GM12872 (cell line): ENCODE data around the gene IL36B.

ENCODE experiments used
- TF ChIP-seq, protein P1 (sequence below): IDR thresholded peaks from 3 replicates; pipeline ENCODE4 v1.5.1; 2011; ENCODE audit warnings: low read depth, mild to moderate bottlenecking, low read length, moderate library complexity; ENCODE audit not compliant: insufficient read depth

Gene IL36B

DNA sequence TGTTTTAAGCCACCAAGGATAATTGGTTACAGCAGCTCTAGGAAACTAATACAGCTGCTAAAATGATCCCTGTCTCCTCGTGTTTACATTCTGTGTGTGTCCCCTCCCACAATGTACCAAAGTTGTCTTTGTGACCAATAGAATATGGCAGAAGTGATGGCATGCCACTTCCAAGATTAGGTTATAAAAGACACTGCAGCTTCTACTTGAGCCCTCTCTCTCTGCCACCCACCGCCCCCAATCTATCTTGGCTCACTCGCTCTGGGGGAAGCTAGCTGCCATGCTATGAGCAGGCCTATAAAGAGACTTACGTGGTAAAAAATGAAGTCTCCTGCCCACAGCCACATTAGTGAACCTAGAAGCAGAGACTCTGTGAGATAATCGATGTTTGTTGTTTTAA is 11.6 kb upstream of the IL36B start:
- TF ChIP-seq, protein P1, sequence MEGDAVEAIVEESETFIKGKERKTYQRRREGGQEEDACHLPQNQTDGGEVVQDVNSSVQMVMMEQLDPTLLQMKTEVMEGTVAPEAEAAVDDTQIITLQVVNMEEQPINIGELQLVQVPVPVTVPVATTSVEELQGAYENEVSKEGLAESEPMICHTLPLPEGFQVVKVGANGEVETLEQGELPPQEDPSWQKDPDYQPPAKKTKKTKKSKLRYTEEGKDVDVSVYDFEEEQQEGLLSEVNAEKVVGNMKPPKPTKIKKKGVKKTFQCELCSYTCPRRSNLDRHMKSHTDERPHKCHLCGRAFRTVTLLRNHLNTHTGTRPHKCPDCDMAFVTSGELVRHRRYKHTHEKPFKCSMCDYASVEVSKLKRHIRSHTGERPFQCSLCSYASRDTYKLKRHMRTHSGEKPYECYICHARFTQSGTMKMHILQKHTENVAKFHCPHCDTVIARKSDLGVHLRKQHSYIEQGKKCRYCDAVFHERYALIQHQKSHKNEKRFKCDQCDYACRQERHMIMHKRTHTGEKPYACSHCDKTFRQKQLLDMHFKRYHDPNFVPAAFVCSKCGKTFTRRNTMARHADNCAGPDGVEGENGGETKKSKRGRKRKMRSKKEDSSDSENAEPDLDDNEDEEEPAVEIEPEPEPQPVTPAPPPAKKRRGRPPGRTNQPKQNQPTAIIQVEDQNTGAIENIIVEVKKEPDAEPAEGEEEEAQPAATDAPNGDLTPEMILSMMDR, result no peak

GRCh38 chr2:113061896-113062770 is 9.5 kb upstream of the IL36B start:
- TF ChIP-seq, protein P1, result no peak

DNA sequence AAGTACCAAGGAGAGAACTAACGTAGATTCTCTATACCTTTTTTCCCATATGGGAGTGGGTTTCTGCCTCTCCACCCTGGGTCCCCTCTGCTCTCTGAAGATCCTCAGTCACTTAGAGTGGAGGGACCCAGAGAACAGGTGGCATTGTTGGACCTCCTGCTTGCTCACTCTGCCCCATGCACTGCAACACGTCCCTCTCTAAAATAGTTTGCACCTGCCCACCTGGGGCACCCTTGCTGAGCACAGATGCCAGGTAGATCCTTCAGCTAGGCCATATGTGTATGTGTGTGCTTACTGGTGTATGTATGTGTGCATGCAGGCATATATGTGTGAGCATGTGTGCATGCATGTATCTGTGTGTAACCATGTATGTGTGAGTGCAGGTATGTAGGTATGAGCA is 8.6 kb upstream of the IL36B start:
- TF ChIP-seq, protein P1, result no peak

DNA sequence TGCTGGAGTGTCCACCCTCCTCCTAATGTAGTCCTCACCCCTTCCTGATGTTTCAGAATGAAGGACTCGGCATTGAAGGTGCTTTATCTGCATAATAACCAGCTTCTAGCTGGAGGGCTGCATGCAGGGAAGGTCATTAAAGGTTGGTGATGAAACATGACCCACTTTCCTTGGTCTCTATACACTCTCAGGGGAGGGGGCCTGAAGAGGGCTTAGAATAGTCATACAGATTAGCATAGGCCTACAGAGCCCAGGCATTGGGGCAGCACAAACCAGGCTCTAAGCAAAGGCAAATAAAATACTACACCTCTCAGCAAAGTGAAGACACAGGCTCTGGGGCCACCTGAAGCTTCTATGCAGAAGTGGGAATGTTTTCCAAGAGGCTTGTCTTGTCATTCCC is 8.1 kb upstream of the IL36B start:
- TF ChIP-seq, protein P1, result no peak

- TF ChIP-seq, protein P1, result no peak
Observed at GRCh38 chr2:113060396-113060795, 7.7 kb upstream of the IL36B start.

- TF ChIP-seq, protein P1, result no peak
Observed at GRCh38 chr2:113058998-113059960, 6.6 kb upstream of the IL36B start, which contains the start of gene IL36RN. TSS of gene IL36RN (plus strand) at chr2:113059198. CDS start at chr2:113059439, 241 bp downstream.

DNA sequence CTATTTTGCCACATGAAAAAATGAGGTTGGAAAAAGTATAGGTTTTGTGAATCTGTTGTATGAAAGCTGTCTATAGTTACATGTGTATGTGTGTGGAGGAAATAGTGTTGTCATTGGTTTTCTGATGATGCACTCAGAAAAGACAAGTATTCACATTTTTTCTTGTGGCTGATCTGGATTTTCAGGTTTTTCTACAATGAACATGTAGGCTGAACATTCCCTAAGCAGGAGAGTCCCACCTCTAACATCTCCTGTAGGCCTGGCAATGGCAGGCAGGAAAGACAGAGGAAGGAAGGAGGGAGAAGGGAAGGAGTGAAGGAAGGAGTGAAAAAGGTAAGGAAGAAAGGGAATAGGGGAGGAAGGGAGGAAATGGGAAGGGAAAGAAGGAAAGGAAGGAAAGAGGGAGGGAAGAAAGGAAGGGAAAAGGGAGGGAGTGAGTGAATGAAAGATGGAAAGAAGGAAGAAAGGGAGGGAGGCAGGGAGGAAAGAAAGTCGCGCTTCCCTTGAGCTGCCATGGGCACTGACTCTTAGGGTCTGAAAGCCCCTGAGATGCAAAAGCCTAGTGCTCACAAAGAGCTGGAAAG is 5.8 kb upstream of the IL36B start:
- TF ChIP-seq, protein P1, result no peak
